Gastroesophageal sphincter (tissue), 4 donors: ENCODE data around the gene SV2B. TPM values are rescaled to one million over a fixed set of nuclear protein-coding genes. Genes with fewer than 3 reads are reported as not detected.

Experiments
- ATAC-seq: fragments of 150-250 bp; one replicate; pipeline ENCODE4 v1.9.1; 2016; ENCODE audit warnings: mild to moderate bottlenecking, moderate library complexity
- H3K27ac ChIP-seq, 4 donors: fragments of 200-600 bp; sonication (generic) in 3 of 4; 1 replicate in 3 of 4; 2 replicates in 1 of 4; pipeline ENCODE4 v1.5.1; 2016 to 2019
- H3K27me3 ChIP-seq: fragments of 200-600 bp; sonication (generic); one replicate; pipeline ENCODE4 v1.5.1; 2019
- H3K36me3 ChIP-seq, 2 donors: fragments of 200-600 bp; sonication (generic); one replicate each; pipeline ENCODE4 v1.5.1; 2019; ENCODE audit warnings: control low read depth in 1 of 2
- H3K4me1 ChIP-seq, 3 donors: fragments of 200-600 bp; sonication (generic); 1 replicate in 2 of 3; 2 replicates in 1 of 3; pipeline ENCODE4 v1.5.1; 2016 to 2019; ENCODE audit warnings: control low read depth in 2 of 3
- H3K4me3 ChIP-seq, 2 donors: fragments of 200-600 bp; sonication (generic); one replicate each; pipeline ENCODE4 v1.5.1; 2019; ENCODE audit warnings: mild to moderate bottlenecking in 1 of 2, moderate library complexity in 1 of 2
- H3K9me3 ChIP-seq, 3 donors: fragments of 200-600 bp; sonication (generic); one replicate each; pipeline ENCODE4 v1.5.1; 2017 to 2019; ENCODE audit warnings: control low read depth in 2 of 3
- EP300 ChIP-seq: sonication (generic); formaldehyde crosslinking; IDR thresholded peaks from one replicate; pipeline ENCODE4 v1.6.1; 2017; ENCODE audit warnings: antibody characterized with exemption, mild to moderate bottlenecking
- POLR2A ChIP-seq, 2 donors: fragments of 450-650 bp; IDR thresholded peaks; one replicate each; pipeline ENCODE4 v1.6.1; 2017; ENCODE audit warnings: antibody characterized with exemption in 2 of 2, mild to moderate bottlenecking in 2 of 2, moderate library complexity in 1 of 2
- POLR2AphosphoS5 ChIP-seq: sonication (generic); formaldehyde crosslinking; IDR thresholded peaks from one replicate; pipeline ENCODE4 v1.6.1; 2017; ENCODE audit warnings: antibody characterized with exemption
- WGBS, 2 donors: methylation state at CpG; one replicate each; pipeline ENCODE4 v1.1.5; 2018; ENCODE audit warnings: low coverage in 1 of 2; 5-methylcytosine and 5-hydroxymethylcytosine counted together
- total RNA-seq, 4 donors: library from RNA; depleted of rRNA; stranded (reverse); fragments of >200 nt; gene quantifications; one replicate each; pipeline ENCODE4 v1.1.0, GENCODE V29; 2016
- TF ChIP-seq, protein P1 (sequence below), 4 experiments: fragments of 200-600 bp in 2 of 4; fragments of 450-650 bp in 2 of 4; sonication (generic) in 1 of 4; IDR thresholded peaks; one replicate each; pipeline ENCODE4 v1.5.1; 2017 to 2019; ENCODE audit warnings: antibody characterized with exemption in 4 of 4, mild to moderate bottlenecking in 2 of 4, moderate library complexity in 2 of 4

Gene SV2B
- total RNA-seq, 4 donors from 2014 or later: 0.16 to 4.1 (median 1.1) TPM

DNA sequence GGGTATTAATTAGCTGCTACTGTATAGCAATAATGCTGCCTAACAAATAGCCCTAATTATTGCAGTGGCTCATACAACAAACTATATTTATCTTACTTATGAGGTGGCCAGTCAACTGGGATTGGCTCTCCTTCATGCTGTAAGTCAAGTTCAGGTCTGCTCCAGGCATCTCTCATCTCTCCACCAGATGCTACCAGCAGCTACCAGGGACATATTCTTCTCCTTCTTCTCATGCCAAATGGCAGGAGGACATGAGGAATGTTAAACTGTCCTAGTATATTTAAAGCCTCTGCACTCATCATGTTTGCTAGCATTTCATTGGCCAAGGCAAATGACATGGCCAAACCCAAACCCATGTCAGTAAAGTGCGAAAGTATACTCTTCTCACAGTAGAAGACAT is 17.3 kb downstream of the SV2B start:
- 83 to 100% methylated on average over 1 of the region's 1 CpG for WGBS, 2 donors
- no peaks in the 10 kb centered on the region for H3K9me3 ChIP-seq
- ATAC-seq: no peak
- H3K27me3 ChIP-seq: peaks cover 26% of the 10 kb centered on the region
- TF ChIP-seq, protein P1, sequence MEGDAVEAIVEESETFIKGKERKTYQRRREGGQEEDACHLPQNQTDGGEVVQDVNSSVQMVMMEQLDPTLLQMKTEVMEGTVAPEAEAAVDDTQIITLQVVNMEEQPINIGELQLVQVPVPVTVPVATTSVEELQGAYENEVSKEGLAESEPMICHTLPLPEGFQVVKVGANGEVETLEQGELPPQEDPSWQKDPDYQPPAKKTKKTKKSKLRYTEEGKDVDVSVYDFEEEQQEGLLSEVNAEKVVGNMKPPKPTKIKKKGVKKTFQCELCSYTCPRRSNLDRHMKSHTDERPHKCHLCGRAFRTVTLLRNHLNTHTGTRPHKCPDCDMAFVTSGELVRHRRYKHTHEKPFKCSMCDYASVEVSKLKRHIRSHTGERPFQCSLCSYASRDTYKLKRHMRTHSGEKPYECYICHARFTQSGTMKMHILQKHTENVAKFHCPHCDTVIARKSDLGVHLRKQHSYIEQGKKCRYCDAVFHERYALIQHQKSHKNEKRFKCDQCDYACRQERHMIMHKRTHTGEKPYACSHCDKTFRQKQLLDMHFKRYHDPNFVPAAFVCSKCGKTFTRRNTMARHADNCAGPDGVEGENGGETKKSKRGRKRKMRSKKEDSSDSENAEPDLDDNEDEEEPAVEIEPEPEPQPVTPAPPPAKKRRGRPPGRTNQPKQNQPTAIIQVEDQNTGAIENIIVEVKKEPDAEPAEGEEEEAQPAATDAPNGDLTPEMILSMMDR (IDR thresholded peaks at IDR 0.05): no peak
- no peak for TF ChIP-seq POLR2A (IDR thresholded peaks at IDR 0.05)
- no peak for TF ChIP-seq POLR2AphosphoS5
- no peak for TF ChIP-seq EP300
- no peak overlapping the region for H3K27ac ChIP-seq
- no peaks in the 10 kb centered on the region for H3K4me1 ChIP-seq
- no peaks in the 10 kb centered on the region for H3K36me3 ChIP-seq
- H3K4me3 ChIP-seq: no peak overlapping the region

DNA sequence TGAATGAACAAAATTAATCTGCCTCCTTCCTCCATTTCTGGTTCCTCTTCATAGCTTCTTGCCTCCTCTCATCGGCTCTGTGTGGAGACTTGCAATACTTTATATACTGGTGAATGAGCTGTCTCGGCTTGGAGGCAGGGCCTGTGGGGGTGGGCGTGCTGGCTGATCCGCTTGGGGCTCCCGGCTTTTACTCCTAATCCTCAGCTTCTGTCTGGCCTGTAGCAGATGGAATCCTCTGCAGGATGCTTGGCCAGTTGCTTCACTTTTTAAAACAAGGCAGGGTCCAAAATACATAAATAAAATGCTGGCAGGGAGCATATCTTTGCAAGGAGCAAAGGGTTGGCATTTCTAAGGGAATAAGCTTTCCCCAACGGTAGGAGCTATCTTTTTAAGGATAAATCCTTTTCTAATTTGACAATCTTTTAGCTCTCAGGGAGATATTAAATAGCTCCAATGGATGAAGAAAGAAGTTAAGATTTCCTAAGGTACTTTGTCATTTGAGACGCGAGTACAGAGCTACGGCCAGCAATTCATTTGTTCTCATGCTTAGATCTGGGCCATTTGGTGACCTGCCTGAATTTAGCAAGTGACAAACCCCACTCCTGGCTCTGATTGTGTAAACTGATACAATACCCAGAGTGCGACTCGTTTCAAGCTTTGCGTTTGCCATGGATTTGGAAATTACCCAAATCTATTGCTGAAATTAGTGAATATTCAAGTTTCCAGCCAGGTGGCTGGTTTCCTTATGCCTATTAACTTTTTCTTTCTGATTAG is 18.9 kb downstream of the SV2B start:
- no peaks in the 10 kb centered on the region for H3K9me3 ChIP-seq
- no peak overlapping the region for H3K4me3 ChIP-seq
- peaks cover 34% of the 10 kb centered on the region for H3K27me3 ChIP-seq
- no peak for ATAC-seq
- WGBS, 2 donors: 25 to 42% methylated on average over 9 to 12 of the region's 12 CpGs
- no peaks in the 10 kb centered on the region for H3K36me3 ChIP-seq
- no peak overlapping the region for H3K27ac ChIP-seq
- no peaks in the 10 kb centered on the region for H3K4me1 ChIP-seq
- TF ChIP-seq POLR2AphosphoS5 (no peak), POLR2A (IDR thresholded peaks at IDR 0.05) (no peak), EP300 (no peak)
- TF ChIP-seq, protein P1 (IDR thresholded peaks at IDR 0.05): no peak

DNA sequence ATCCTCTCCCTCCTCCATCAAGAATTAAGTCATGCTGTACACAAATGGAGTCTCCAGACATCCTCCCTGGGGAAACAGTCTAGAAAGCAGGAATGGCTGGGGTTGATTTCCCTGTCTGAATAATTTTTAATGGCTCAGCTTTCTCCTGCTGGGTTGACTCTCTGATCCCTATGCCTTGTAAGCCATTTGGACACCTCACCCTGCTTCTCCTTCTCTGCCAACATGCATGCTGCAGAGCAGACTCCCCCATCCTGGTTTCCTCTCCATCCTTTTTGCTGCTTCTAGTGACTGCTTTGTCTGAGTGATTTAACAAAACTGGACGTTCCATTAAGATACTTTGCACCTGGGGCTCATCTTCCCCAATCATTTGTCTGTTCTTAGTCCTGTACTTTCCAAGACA is 22.2 kb downstream of the SV2B start:
- Histone ChIP-seq H3K36me3 (no peaks in the 10 kb centered on the region), H3K27me3 (peaks cover 52% of the 10 kb centered on the region), H3K4me3 (no peak overlapping the region), H3K9me3 (no peaks in the 10 kb centered on the region), H3K4me1 (no peaks in the 10 kb centered on the region), H3K27ac (no peak overlapping the region)
- WGBS, 2 donors: 42 to 56% methylated on average over 1 of the region's 1 CpG
- no peak for ATAC-seq
- TF ChIP-seq POLR2AphosphoS5 (no peak), EP300 (no peak), POLR2A (IDR thresholded peaks at IDR 0.05) (no peak)
- TF ChIP-seq, protein P1 (IDR thresholded peaks at IDR 0.05): no peak

DNA sequence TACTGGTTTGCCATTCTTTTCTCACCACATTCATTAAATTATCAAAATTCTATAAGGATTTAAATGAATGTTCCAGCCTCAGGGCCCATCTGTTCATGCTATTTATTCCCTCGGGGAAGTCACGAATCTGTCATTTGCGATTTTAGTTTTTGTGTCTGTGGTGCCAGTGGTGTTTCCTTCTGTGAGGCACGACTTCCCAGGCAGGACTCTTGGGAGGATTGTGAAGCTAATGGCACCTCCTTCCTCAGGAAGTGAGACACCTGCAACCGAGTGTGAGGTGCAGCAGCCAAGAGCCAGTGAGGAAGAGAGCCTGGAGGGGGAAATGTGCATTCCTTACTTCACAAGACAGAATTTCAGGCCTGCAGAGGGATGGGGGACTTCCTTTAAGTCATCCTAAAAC is 24.1 kb downstream of the SV2B start:
- Histone ChIP-seq H3K9me3 (no peaks in the 10 kb centered on the region), H3K4me1 (no peaks in the 10 kb centered on the region), H3K27me3 (peaks cover 54% of the 10 kb centered on the region), H3K36me3 (no peaks in the 10 kb centered on the region), H3K27ac (no peak overlapping the region), H3K4me3 (no peak overlapping the region)
- TF ChIP-seq, protein P1 (IDR thresholded peaks at IDR 0.05): no peak
- no peak for TF ChIP-seq EP300
- no peak for TF ChIP-seq POLR2A (IDR thresholded peaks at IDR 0.05)
- TF ChIP-seq POLR2AphosphoS5: no peak
- WGBS, 2 donors: 33 to 86% methylated on average over 1 to 3 of the region's 5 CpGs
- ATAC-seq: no peak

DNA sequence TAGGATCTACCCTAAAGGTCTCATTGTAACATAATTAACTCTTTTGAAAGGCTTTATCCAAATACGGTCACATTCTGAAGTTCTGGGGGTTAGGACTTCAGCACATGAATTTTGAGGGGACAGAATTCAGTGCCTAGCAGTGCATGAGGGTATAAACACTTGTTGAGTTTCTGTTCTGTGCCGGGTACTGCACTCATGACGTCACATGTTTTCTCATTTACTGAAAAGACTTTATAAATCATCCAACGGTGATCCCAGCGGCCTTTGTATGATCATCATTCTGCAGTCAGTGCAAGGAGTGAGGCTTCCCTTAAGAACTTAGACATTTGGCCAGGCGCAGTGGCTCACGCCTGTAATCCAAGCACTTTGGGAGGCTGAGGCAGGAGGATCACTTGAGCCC is 25.1 kb downstream of the SV2B start:
- TF ChIP-seq POLR2A (IDR thresholded peaks at IDR 0.05) (no peak), EP300 (no peak), POLR2AphosphoS5 (no peak)
- TF ChIP-seq, protein P1 (IDR thresholded peaks at IDR 0.05): no peak
- Histone ChIP-seq H3K4me1 (no peaks in the 10 kb centered on the region), H3K9me3 (no peaks in the 10 kb centered on the region), H3K27ac (no peak overlapping the region), H3K4me3 (no peak overlapping the region), H3K36me3 (no peaks in the 10 kb centered on the region), H3K27me3 (peaks cover 52% of the 10 kb centered on the region)
- ATAC-seq: no peak
- 84 to 89% methylated on average over 5 of the region's 7 CpGs for WGBS, 2 donors
